ENCODE data around the gene SEC14L3.
A peak's percentile ranks its signal among the peaks of the same experiment; 100 is the strongest.

Gene SEC14L3

GRCh38 chr22:30441088-30441487 lies 30.7 kb downstream of the SEC14L3 start:
- DNase-seq = no peak

- DNase-seq = no peak
Measured at GRCh38 chr22:30439836-30440235, 32.0 kb downstream of the SEC14L3 start.

GRCh38 chr22:30439226-30439625 lies 32.6 kb downstream of the SEC14L3 start:
- no peak for DNase-seq

GRCh38 chr22:30438559-30438958 lies 33.3 kb downstream of the SEC14L3 start:
- no peak for DNase-seq

- no peak for DNase-seq
Measured at GRCh38 chr22:30436196-30436595, 35.6 kb downstream of the SEC14L3 start.

GRCh38 chr22:30435674-30436126 lies 36.1 kb downstream of the SEC14L3 start:
- DNase-seq = no peak

- DNase-seq = no peak
Measured at GRCh38 chr22:30434843-30435242, 37.0 kb downstream of the SEC14L3 start.

- DNase-seq = no peak
Measured at GRCh38 chr22:30433773-30434172, 38.0 kb downstream of the SEC14L3 start.

- DNase-seq = no peak
Measured at GRCh38 chr22:30433227-30433626, 38.6 kb downstream of the SEC14L3 start.

GRCh38 chr22:30432520-30432919 lies 39.3 kb downstream of the SEC14L3 start:
- no peak for DNase-seq

- no peak for DNase-seq
Measured at GRCh38 chr22:30432096-30432495, 39.7 kb downstream of the SEC14L3 start.

- DNase-seq = no peak
Measured at GRCh38 chr22:30430933-30431332, 40.9 kb downstream of the SEC14L3 start.

GRCh38 chr22:30429887-30430286 lies 41.9 kb downstream of the SEC14L3 start:
- no peak for DNase-seq

GRCh38 chr22:30427871-30428270 lies 43.9 kb downstream of the SEC14L3 start:
- no peak for DNase-seq

GRCh38 chr22:30426388-30427353 lies 45.1 kb downstream of the SEC14L3 start:
- DNase-seq = no peak

GRCh38 chr22:30425616-30426387 lies 46.0 kb downstream of the SEC14L3 start, which contains the start of gene MTFP1:
MTFP1 (plus strand) TSS chr22:30425768; CDS start chr22:30425880, 112 bp downstream.
- peak; percentile 16 for DNase-seq

GRCh38 chr22:30425327-30425615 lies 46.5 kb downstream of the SEC14L3 start:
- no peak for DNase-seq

GRCh38 chr22:30424534-30425326 lies 47.1 kb downstream of the SEC14L3 start:
- no peak for DNase-seq

- DNase-seq = peak; percentile 93
Measured at GRCh38 chr22:30423959-30424533, 47.8 kb downstream of the SEC14L3 start.

- DNase-seq = no peak
Measured at GRCh38 chr22:30423301-30423958, 48.4 kb downstream of the SEC14L3 start.

GRCh38 chr22:30422481-30423300 lies 49.1 kb downstream of the SEC14L3 start:
- peak; percentile 11 for DNase-seq

All from DMS79 treated with DMSO at 0.1 percent for 48 hours (cell line).